HG02840 (cell line): Measurements from ENCODE around the gene RTKN.
A peak's percentile ranks its signal among the peaks of the same experiment; 100 is the strongest.

Experiments
- ATAC-seq: cut with Tn5 transposase; IDR thresholded peaks from one replicate; pipeline ENCODE4 v1.9.1; 2021; ENCODE audit warnings: mild to moderate bottlenecking, moderate library complexity, moderate number of reproducible peaks; ENCODE audit not compliant: unreplicated experiment, low FRiP score

Gene RTKN

DNA sequence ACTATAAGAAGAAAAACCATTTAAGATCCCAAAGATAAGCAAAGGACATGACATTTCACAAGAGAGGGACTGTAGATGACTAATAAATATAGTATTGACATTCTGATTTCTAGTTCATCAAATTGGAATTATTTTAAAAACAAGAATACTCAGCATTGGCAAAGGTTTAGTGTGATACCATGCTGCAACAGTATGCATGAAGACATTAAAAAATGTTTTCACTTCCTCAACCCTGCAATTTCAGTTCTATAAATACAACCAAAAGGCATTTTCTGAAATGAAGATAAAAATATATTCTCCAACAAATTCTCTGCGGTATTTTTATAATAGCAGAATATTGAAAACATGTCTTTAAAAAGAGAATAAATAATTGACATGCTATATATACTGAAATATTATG, 22.4 kb downstream of the RTKN start:
- ATAC-seq = no peak

DNA sequence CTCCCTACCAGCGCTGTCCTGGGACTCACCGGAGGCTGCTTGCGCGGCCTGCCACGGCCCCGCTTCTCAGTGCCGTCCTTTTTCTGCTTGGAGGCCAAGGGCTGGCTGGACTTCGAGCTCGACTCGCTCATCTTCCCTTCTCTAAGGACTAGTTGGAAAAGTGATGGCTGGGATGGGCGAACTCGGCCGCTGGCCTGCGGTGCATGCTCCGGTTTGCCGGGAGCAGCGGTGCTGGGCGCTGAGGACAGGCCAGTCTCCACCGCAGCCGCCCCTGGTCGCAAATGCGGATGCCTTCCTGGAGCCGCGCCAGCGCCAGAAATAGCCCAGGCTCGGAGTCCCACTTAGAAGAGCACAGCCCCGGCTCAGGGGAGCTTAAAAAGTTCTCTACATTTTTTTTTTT, 23.4 kb downstream of the RTKN start:
- no peak for ATAC-seq

DNA sequence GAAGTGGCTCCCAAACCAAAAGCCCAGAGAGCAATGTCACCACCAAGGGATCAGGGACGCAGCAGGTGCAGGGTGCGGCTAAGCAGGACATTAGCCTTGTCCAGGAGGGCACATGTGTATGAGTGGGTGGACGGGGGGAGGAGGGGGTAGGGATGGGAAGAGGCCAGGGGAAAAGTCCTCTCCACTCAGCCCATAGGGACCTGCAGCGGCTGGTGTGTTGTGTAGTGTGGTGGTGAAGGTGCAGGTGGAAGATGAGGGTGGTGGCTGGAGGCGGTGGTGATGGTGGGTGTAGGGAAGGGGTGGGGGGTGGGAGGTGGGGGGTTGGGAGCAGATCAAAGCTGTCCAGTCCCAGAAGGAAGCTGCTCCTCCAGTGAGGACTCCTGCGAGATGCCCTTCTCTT, 24.0 kb downstream of the RTKN start:
- no peak for ATAC-seq

DNA sequence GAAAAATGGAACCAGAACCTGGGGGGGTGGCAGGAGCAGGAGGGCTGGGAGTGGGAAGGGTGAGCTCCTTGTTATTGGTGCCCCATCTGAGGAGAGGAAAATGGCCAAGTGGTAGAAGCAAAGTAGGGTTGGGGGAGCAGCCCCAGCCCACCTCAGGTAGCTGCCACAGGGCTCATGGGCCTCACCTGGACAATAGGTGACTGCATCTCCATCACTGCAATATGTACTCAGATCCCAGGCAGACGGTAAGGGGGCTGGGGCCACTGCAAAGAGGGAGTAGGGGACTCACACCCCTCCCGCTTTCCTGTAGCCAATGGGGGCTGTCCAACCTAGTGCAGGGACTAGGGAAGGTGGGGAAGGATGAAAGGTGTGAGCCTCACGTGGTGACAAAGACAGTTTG, 24.5 kb downstream of the RTKN start:
- ATAC-seq = no peak

DNA sequence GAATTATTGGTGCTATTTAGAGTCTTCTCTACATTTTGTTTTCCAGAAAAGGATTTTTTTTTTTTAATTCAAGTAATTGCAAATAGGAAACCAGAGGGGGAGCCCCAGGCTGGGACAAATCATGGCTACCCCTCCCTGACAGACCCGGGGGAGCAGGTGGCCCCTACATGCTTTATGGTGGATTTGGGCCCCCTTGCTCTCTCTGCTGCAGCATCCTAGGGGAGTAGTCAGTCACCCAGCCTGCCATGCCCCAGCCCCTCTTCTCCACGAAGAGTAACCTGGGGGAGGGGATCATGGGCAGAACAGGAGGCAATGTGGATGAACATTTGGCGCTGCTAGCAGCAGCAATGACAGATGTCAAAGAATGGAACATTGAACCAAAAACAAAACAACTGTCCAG, 25.0 kb downstream of the RTKN start:
- ATAC-seq = no peak

DNA sequence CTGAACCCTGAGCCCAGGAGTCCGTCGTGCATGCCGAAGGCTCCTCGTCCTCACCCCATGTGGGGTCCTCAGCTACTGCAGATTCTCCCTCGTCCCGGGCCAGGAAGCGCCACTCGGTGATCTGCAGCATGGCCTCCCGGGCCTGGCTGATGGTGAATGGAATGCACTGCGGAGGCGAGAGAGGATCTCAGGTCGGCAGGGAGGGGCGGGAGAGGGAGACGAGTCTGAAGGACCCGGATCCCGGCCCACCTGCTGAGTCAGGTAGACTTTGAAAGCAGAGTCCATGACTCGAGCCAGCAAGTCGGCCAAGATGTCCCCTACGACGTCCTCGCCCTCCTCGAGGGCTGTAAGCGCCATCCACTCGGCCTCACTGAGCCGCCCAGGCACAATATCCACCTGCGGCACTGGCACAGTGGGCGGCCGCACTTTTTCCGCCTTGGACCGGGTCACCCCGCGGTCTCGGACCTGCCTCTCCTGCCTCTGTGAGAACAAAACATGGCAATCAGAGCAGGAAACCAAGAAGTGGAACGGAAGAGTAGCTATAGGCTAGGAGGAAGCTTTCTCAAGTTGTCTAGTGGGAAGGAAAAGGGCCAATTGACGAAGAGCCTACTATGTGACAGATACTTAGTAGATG, 25.9 kb downstream of the RTKN start:
- no peak for ATAC-seq

DNA sequence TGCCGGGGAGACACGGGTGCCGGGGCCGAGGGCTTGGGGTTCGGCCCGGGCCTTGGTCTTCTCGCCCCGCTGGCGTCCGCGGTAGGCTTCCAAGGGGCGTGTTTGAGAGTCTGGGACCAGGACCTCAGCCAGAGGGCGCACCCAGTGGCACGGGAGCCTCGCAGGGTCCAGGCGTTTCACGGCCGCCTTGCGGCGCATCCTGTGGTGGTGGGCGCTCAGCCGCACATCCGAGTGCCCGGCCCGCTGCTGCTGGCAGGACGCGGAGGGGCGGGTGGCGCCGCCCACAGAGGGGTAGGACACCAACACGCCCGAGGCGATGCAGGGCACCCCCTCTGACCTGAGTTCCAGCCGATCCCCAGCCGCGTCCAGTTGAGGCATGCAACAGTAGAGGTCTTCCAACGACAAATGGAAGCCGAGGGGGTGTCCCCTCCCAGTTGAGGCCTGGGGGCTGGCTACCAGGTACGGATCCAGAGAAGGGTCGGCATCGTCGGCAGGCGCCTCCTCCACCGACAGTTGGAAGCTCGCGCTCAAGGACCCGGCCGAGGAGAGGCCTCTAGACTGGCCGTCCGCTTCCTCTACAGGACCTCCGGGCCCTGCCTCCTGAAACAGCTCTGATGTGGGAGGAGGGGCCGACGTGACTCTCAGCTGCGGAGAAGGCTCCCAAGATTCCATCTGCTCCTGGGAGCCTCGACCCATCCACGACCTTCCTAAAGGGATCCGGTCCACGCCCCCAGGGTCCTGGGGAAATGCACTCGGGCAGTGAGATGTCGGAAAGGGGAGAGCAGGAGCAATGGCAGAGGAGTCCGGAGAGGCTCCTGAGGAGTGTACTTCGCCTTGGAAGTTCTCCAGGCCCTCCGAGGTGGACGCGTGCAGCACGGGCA, 26.6 kb downstream of the RTKN start:
- ATAC-seq = no peak

DNA sequence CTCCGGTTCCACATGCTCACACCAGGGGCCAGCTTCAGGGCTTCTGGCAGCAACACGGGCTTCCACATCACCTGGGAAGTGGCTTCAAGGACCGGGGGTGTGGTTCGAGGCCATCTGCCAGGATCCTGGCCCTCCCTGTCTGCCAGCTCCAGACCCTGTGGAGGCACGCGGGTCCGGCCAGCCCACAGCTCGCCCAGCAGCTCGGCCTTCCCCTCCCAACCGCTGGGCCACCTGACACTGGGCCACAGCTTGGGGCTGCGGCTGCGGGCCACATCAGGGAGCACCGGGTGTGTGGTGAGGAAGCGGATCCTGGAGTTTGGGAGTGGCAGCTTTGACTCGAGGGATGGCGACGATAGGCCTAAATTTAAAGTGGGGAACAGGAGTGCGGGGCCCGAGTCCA, 27.3 kb downstream of the RTKN start:
- ATAC-seq = no peak

DNA sequence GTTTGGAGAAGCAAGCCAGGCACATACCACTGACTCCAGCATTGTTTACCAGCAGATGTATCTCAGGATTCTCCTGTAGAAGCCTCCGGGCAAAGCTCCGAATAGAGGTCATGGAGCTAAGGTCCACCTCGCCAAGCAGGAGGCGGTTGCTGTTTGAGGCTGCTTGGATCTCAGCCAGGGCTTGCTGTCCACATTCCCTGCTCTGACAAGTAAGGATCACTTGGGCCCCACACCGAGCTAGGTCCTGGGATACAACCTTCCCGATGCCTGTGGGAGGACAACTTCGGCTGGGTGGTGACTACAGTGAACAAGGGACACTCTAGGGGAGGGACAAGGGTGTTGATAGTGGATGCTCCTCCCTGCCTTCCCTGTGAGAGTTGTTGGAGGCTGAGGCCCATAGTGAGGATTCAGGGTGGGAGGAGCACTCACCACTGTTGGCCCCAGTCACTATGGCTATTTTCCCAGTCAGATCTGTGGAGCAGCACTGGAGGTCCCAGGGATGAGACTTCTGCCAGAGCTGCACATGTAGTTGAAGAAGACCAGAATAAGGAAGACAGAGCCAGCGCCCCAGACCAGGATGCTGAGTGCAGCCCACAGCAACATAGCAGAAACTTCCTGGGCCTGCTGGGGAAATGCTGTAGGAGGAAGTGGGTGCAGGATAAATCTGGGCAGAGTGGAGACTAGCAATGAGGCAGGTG, 28.6 kb downstream of the RTKN start:
- ATAC-seq = no peak

DNA sequence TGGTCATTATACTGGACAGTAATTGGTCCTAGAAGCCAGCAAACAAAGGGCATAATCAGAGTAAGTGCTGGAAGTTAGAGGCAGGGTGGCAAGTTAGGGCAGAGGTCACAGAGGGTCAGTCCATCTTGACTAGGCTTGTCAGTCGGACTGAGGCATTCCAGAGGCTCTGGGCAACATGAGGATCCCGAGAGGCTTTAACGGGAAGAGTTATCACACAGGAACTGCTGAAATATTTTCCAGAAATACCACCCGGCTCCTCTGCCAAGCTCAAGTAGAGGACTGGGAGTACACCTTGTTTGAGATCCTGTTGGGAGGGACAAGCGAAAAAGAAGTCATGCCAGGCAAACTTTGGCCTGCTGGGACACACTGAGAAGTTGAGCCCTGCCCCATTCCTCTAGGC, 34.1 kb downstream of the RTKN start:
- no peak for ATAC-seq

DNA sequence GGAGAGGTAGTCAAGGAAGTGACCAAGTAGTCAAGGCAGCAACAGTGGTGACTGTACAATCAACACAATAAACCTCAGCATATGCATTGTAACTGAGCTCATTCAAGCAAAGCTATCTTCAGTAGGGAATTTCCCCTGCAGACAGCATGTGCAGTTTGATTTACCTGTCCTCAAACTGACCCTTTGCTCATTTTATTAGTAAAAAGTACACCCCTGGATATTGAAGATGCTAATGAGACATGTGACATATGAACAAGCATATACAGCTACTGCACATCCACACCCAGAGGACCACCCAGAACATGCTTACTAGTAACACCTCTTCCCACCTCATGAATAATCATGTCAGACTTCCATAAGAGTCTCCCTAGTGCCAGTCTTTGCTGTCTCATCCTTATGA, 35.7 kb downstream of the RTKN start:
- no peak for ATAC-seq

DNA sequence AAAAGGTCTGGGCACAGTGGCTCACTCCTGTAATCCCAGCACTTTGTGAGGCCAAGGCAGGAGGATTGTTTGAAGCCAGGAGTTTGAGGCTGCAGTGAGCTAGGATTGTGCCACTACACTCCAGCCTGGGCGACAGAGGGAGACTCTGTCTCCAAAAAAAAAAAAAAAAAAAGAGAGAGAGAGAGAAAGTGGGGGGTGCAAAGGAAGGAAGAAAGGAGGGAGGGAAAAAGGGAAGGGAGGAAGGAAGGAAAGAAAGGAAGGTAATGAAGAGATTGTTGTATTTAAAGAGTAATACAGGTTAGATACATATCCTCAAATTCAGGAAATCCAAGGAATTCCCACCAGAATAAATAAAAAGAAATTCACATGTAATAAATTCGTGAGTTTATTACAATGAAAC, 39.8 kb downstream of the RTKN start:
- no peak for ATAC-seq

DNA sequence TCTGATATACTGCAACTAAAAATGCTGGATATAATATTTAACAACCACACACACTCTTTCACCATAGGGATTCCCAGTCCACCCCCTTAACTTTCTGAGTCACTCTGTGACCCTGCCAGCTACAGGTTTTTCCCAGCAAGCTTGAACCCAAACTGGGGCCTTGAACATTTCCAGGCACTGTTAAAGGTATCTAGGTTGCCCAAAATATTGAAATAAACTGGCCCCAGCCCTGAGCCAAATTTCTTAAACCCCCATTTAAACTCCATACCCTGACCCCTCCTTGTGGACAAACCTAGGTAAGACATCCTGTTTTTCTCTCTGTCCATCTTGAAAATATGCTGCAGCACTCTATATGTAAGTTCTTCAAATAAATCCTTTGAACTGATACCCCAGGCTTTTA, 42.0 kb downstream of the RTKN start:
- ATAC-seq = no peak

DNA sequence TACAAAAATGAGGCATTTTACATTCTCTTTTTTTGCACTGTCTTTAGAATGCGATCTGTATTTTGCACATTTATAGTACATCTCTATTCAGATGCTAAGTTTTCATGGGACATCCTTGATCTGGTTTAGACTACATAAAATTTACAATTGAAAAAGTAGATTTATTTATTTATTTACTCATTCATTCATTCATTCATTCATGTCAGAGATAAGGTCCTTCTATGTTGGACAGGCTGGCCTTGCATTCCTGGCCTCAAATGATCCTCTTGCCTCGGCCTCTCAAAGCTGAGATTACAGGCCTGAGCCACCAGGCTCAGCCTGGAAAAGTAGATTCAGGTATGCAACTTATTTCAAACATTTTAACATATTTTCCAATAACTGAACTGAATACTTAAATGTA, 45.6 kb downstream of the RTKN start:
- ATAC-seq = no peak

DNA sequence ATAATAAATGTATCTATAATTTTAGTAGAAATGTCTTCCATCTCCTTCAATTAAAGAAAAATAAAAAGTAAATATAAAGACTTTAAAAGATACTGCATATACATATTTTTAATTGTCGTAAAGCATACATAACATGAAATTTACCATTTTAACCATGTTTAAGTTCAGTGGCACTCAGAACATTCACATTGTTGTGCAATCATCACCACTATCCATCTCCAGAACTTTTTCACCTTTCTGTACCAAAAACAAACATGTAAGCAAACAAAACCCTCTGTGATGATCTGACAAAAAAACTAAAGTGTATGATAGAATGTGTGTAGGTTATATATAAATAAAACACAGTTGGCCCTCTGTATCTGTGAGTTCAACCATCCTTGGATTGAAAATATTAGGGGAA, 48.2 kb downstream of the RTKN start:
- ATAC-seq = no peak

DNA sequence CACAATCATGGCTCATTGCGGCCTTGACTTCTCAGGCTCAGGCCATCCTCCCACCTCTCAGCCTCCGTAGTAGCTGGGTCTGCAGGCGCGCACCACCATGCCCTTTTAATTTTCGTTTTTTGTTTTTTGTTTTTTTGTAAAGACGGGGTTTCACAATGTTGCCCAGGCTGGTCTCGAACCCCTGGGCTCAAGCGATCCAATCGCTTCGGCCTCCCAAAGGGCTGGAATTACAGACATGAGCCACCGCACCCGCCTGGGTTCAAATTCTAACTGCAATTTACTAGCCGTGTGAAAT, 49.3 kb downstream of the RTKN start:
- ATAC-seq = no peak

DNA sequence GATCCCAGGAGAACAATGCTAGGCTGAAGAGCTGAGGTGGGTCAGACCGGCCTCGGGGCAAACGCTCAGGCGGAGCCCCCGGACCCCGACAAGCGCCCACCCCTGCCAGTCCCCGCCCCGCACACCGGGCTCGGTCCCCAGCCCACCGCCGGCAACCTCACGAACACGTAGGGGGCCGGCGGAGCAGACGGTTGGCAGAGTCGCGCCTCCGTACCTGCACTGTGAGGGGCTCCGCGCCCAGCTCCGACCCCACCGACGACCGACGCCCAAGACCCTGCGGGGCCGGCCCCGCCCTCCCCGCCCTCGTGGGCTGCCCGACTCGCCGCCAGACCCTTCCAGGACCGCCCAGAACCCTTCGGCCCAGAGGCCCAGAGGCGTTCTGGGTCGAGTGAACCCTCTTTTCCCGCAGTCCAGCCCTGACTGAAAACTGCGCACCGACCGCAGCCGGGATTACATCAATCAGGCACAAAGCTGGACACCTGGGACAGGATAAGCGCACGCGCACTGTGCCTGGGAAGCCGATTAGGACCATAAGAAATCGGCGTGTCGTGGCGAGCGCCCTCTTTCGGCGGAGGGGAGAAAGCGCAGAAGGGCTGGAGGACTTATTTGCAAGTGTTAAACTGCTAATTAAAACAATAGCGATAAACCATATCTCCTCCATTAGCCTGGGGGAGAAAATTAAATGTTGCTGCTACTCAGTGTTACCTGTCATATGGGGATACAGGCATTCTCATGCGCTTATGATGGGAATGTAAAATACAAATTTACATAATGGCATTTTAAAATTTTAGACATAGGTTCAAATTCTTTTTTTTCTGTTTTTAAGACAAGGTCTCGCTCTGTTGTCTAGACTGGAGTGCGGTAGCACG, 49.9 kb downstream of the RTKN start:
- peak; percentile 70 for ATAC-seq

DNA sequence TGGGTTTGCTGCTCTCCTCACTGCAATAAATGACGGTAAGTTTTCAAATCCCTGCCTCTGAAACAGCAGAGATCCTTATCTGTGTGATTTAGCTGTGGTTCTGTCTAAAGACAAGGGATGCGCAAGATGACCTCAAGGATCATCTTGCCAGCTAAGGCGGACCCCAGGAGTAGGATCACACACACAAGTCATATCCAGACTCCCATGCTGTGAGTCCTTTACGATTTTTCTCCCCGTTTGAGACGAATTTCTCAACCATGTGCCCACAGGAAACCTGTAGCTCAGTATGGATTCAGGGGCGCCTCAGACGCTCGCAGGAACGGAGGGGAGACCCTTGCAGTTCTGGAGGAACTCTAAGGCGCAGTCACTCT, 50.5 kb downstream of the RTKN start:
- peak; percentile 8 for ATAC-seq

DNA sequence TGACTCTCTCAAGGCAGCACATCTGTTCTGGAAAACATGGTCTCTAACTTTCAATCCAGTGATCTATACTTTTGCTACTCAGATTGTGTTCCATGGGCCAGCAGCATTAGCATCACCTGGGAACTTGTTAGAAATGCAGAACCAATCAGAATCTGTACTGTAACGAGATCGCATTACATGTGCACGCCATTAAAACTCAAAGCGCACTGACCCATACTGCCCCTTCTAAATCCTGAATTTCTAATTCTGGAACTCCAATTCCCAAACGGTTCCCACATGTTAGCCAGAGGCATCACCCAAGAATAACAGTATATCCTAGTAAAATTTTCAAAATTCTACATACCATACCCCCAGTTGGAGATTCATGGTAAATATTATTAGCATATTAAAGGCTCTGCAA, 51.1 kb downstream of the RTKN start:
- ATAC-seq = no peak

DNA sequence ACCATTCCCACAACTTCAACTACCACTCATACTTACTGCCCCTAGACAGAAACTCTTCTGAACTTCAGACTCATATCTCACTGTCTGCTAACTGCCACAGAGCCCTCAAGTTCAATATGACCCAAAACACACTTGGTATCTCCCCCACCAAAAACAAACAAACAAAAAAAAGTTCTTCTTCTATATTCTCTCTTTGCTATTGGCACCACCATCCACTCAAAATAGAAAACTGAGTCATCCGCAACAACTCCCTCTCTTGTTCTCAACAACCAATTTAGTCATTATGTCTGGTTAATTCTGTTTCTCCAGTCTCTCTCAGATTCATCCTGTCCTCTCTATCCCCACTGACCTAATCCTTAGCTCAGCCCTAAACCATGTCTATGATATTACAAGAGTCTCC, 54.4 kb downstream of the RTKN start:
- no peak for ATAC-seq

DNA sequence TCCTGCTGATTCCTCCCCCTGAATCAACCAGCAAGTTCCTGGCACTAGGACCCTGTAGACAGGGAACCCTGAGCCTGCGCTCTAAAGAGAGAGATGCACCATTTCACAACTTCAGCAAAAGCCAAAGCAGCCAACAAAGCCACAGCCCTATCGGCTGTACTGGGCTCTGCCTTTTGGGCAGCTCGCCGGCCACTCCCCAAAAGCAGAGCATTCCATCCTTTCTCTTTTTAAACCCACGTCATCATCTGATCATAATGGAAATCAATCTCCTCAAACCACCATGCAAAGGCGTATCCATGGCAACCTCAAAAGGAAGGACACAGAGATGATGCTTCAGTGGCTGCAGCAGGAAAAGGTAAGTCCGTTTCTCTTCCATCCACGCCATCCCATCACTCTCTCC, 56.3 kb downstream of the RTKN start:
- no peak for ATAC-seq
